Vagina (tissue), 2 donors: ENCODE results near the gene RALGAPB. TPM values are rescaled to one million over a fixed set of nuclear protein-coding genes. Genes with fewer than 3 reads are reported as not detected.

Source experiments
- DNase-seq, 2 donors: peaks; one replicate each; pipeline ENCODE4 v3.0.0-alpha.2; 2017; ENCODE audit errors: extremely low spot score in 2 of 2
- H3K27ac ChIP-seq: fragments of 200-600 bp; sonication (generic); one replicate; pipeline ENCODE4 v1.5.1; 2019
- H3K27me3 ChIP-seq: fragments of 200-600 bp; sonication (generic); one replicate; pipeline ENCODE4 v1.5.1; 2019
- H3K36me3 ChIP-seq, 2 donors: fragments of 200-600 bp; sonication (generic); one replicate each; pipeline ENCODE4 v1.5.1; 2017 to 2019
- H3K4me1 ChIP-seq: fragments of 200-600 bp; sonication (generic); one replicate; pipeline ENCODE4 v1.5.1; 2019
- H3K4me3 ChIP-seq, 2 donors: fragments of 200-600 bp; sonication (generic); 1 replicate in 1 of 2; 2 replicates in 1 of 2; pipeline ENCODE4 v1.5.1; 2016 to 2019
- H3K9me3 ChIP-seq: fragments of 200-600 bp; sonication (generic); one replicate; pipeline ENCODE4 v1.5.1; 2019
- CTCF ChIP-seq, 3 experiments: fragments of 450-650 bp in 2 of 3; fragments of 200-600 bp in 1 of 3; sonication (generic) in 1 of 3; IDR thresholded peaks; one replicate each; pipeline ENCODE4 v1.5.1; 2017 to 2019; ENCODE audit warnings: antibody characterized with exemption in 3 of 3, mild to moderate bottlenecking in 2 of 3, moderate library complexity in 2 of 3
- POLR2A ChIP-seq, 2 donors: fragments of 450-650 bp; IDR thresholded peaks; one replicate each; pipeline ENCODE4 v1.6.1; 2017; ENCODE audit warnings: antibody characterized with exemption in 2 of 2, mild to moderate bottlenecking in 2 of 2, moderate library complexity in 2 of 2
- POLR2AphosphoS5 ChIP-seq, 2 donors: sonication (generic); formaldehyde crosslinking; IDR thresholded peaks; one replicate each; pipeline ENCODE4 v1.9.0; 2017; ENCODE audit warnings: antibody characterized with exemption in 2 of 2, mild to moderate bottlenecking in 2 of 2, low read depth in 1 of 2; ENCODE audit not compliant: insufficient read depth in 1 of 2
- intact Hi-C: fragments of 100-400 bp; cut with DNase I; formaldehyde crosslinking; loops from one replicate; pipeline ENCODE4 v1.15.1; 2023
- total RNA-seq: library from RNA; depleted of rRNA; stranded (reverse); fragments of >200 nt; gene quantifications from one replicate; pipeline ENCODE4 v1.2.3, GENCODE V29; 2016

Gene RALGAPB
- total RNA-seq, 1 donor from 2014 or later, result 45.2 TPM

- TF ChIP-seq POLR2AphosphoS5 (IDR thresholded peaks at IDR 0.05; ENCODE audit: insufficient read depth in 1 of 2, low read depth in 1 of 2), result no peak
- TF ChIP-seq CTCF (IDR thresholded peaks at IDR 0.05), result no peak
- TF ChIP-seq POLR2A (IDR thresholded peaks at IDR 0.05), result no peak
- DNase-seq, result no peak
- intact Hi-C loops, result no loop called here
- no peaks in the 10 kb centered on the region for H3K27me3 ChIP-seq
- H3K27ac ChIP-seq, result no peak overlapping the region
- H3K36me3 ChIP-seq, result peaks cover 0 to 52% of the 10 kb centered on the region in 2 donors
- H3K4me3 ChIP-seq, result no peak overlapping the region
- H3K9me3 ChIP-seq, result no peaks in the 10 kb centered on the region
- no peaks in the 10 kb centered on the region for H3K4me1 ChIP-seq
Measured at GRCh38 chr20:38514185-38514584, 41.5 kb downstream of the RALGAPB start.

GRCh38 chr20:38514947-38515346 is 42.3 kb downstream of the RALGAPB start:
- H3K27ac ChIP-seq, result no peak overlapping the region
- DNase-seq, result no peak
- no peaks in the 10 kb centered on the region for H3K27me3 ChIP-seq
- no peaks in the 10 kb centered on the region for H3K4me1 ChIP-seq
- H3K9me3 ChIP-seq, result no peaks in the 10 kb centered on the region
- no peak overlapping the region for H3K4me3 ChIP-seq
- no peak for TF ChIP-seq POLR2AphosphoS5 (IDR thresholded peaks at IDR 0.05; ENCODE audit: insufficient read depth in 1 of 2, low read depth in 1 of 2)
- no peak for TF ChIP-seq POLR2A (IDR thresholded peaks at IDR 0.05)
- TF ChIP-seq CTCF (IDR thresholded peaks at IDR 0.05), result no peak
- peaks cover 0 to 45% of the 10 kb centered on the region in 2 donors for H3K36me3 ChIP-seq
- intact Hi-C loops, result no loop called here

- intact Hi-C loops, result no loop called here
- Histone ChIP-seq H3K27me3 (no peaks in the 10 kb centered on the region), H3K4me3 (no peak overlapping the region), H3K4me1 (no peaks in the 10 kb centered on the region), H3K36me3 (peaks cover 0 to 40% of the 10 kb centered on the region in 2 donors), H3K27ac (no peak overlapping the region), H3K9me3 (no peaks in the 10 kb centered on the region)
- TF ChIP-seq POLR2A (IDR thresholded peaks at IDR 0.05), result no peak
- TF ChIP-seq POLR2AphosphoS5 (IDR thresholded peaks at IDR 0.05; ENCODE audit: insufficient read depth in 1 of 2, low read depth in 1 of 2), result no peak
- no peak for DNase-seq
Measured at GRCh38 chr20:38515631-38516030, 43.0 kb downstream of the RALGAPB start.

- Histone ChIP-seq H3K4me3 (no peak overlapping the region), H3K27me3 (no peaks in the 10 kb centered on the region), H3K9me3 (no peaks in the 10 kb centered on the region), H3K36me3 (peaks cover 0 to 40% of the 10 kb centered on the region in 2 donors), H3K27ac (no peak overlapping the region), H3K4me1 (no peaks in the 10 kb centered on the region)
- TF ChIP-seq CTCF (IDR thresholded peaks at IDR 0.05) (no peak), POLR2AphosphoS5 (IDR thresholded peaks at IDR 0.05; ENCODE audit: insufficient read depth in 1 of 2, low read depth in 1 of 2) (no peak), POLR2A (IDR thresholded peaks at IDR 0.05) (no peak)
- intact Hi-C loops, result no loop called here
- DNase-seq, result no peak
Measured at GRCh38 chr20:38519426-38519825, 46.8 kb downstream of the RALGAPB start.

- Histone ChIP-seq H3K27ac (no peak overlapping the region), H3K27me3 (no peaks in the 10 kb centered on the region), H3K4me3 (no peak overlapping the region), H3K4me1 (no peaks in the 10 kb centered on the region), H3K9me3 (no peaks in the 10 kb centered on the region), H3K36me3 (peaks cover 0 to 48% of the 10 kb centered on the region in 2 donors)
- DNase-seq, result no peak
- TF ChIP-seq POLR2AphosphoS5 (IDR thresholded peaks at IDR 0.05; ENCODE audit: insufficient read depth in 1 of 2, low read depth in 1 of 2) (no peak), CTCF (IDR thresholded peaks at IDR 0.05) (no peak), POLR2A (IDR thresholded peaks at IDR 0.05) (no peak)
- intact Hi-C loops, result no loop called here
Measured at GRCh38 chr20:38520261-38520660, 47.6 kb downstream of the RALGAPB start.
